Neutrophil (primary cell): ENCODE data around the gene LRRC8A.
A peak's percentile ranks its signal among the peaks of the same experiment; 100 is the strongest.
"Not testable (repeated sequence)": the region's sequence is repeated elsewhere in the genome, so short reads cannot be mapped to it uniquely, and the experiment has no call there.

Experiments
- H3K27ac ChIP-seq: fragments of 200-600 bp; sonication (generic); 2 replicates; pipeline ENCODE4 v1.5.1; 2016; ENCODE audit warnings: mild to moderate bottlenecking, moderate library complexity
- H3K27me3 ChIP-seq: fragments of 200-600 bp; sonication (generic); 2 replicates; pipeline ENCODE4 v1.6.0; 2016; ENCODE audit warnings: mild to moderate bottlenecking
- H3K36me3 ChIP-seq: fragments of 200-600 bp; sonication (generic); 2 replicates; pipeline ENCODE4 v1.5.1; 2017
- H3K4me1 ChIP-seq, 2 experiments: fragments of 200-600 bp in 1 of 2; sonication (generic) in 1 of 2; 1 replicate in 1 of 2; 2 replicates in 1 of 2; pipeline versions ENCODE4 v1.5.1 to v1.6.1; 2013 to 2016; ENCODE audit warnings: low read depth in 1 of 2, low read length in 1 of 2, mild to moderate bottlenecking in 1 of 2, moderate library complexity in 1 of 2; ENCODE audit not compliant: control insufficient read depth in 1 of 2, insufficient read depth in 1 of 2
- H3K4me3 ChIP-seq, 2 experiments: fragments of 200-600 bp in 1 of 2; sonication (generic) in 1 of 2; 1 replicate in 1 of 2; 2 replicates in 1 of 2; pipeline ENCODE4 v1.5.1; 2013 to 2016; ENCODE audit warnings: low read depth in 1 of 2, low read length in 1 of 2, mild to moderate bottlenecking in 1 of 2, moderate library complexity in 1 of 2
- H3K9me3 ChIP-seq: fragments of 200-600 bp; sonication (generic); 2 replicates; pipeline ENCODE4 v1.5.1; 2016
- CTCF ChIP-seq: fragments of 200-600 bp; sonication (generic); IDR thresholded peaks from 2 replicates; pipeline ENCODE4 v1.5.1; 2016; ENCODE audit warnings: antibody characterized with exemption

LRRC8A gene

GRCh38 chr9:128852646-128853045 lies 29.3 kb upstream of the LRRC8A start:
- not testable (repeated sequence) for H3K27ac ChIP-seq, H3K27me3 ChIP-seq, H3K4me3 ChIP-seq, H3K4me1 ChIP-seq, H3K9me3 ChIP-seq, H3K36me3 ChIP-seq

GRCh38 chr9:128854454-128854853 lies 27.5 kb upstream of the LRRC8A start:
- not testable (repeated sequence) for H3K27me3 ChIP-seq, H3K4me1 ChIP-seq, H3K4me3 ChIP-seq, H3K27ac ChIP-seq, H3K9me3 ChIP-seq, H3K36me3 ChIP-seq

- H3K4me1 ChIP-seq, H3K27me3 ChIP-seq, H3K27ac ChIP-seq, H3K9me3 ChIP-seq, H3K36me3 ChIP-seq, H3K4me3 ChIP-seq: not testable (repeated sequence)
Measured at GRCh38 chr9:128858476-128858875, 23.5 kb upstream of the LRRC8A start.

GRCh38 chr9:128860937-128861336 lies 21.0 kb upstream of the LRRC8A start:
- Histone ChIP-seq H3K9me3 (no peaks in the 10 kb centered on the region), H3K27ac (no peak overlapping the region), H3K36me3 (no peaks in the 10 kb centered on the region), H3K4me1 (no peaks in the 10 kb centered on the region), H3K4me3 (no peak overlapping the region), H3K27me3 (no peaks in the 10 kb centered on the region)
- TF ChIP-seq CTCF: no peak

GRCh38 chr9:128861501-128861900 lies 20.4 kb upstream of the LRRC8A start:
- no peak for TF ChIP-seq CTCF
- Histone ChIP-seq H3K4me1 (no peaks in the 10 kb centered on the region), H3K9me3 (no peaks in the 10 kb centered on the region), H3K27ac (no peak overlapping the region), H3K27me3 (no peaks in the 10 kb centered on the region), H3K36me3 (no peaks in the 10 kb centered on the region), H3K4me3 (no peak overlapping the region)

GRCh38 chr9:128862401-128862851 lies 19.5 kb upstream of the LRRC8A start:
- H3K4me3 ChIP-seq: no peak overlapping the region
- H3K36me3 ChIP-seq: no peaks in the 10 kb centered on the region
- H3K27ac ChIP-seq: no peak overlapping the region
- no peaks in the 10 kb centered on the region for H3K4me1 ChIP-seq
- TF ChIP-seq CTCF: no peak
- no peaks in the 10 kb centered on the region for H3K27me3 ChIP-seq
- H3K9me3 ChIP-seq: no peaks in the 10 kb centered on the region

GRCh38 chr9:128863647-128864046 lies 18.3 kb upstream of the LRRC8A start:
- Histone ChIP-seq H3K4me1 (no peaks in the 10 kb centered on the region), H3K9me3 (no peaks in the 10 kb centered on the region), H3K4me3 (no peak overlapping the region), H3K27ac (no peak overlapping the region), H3K27me3 (no peaks in the 10 kb centered on the region), H3K36me3 (no peaks in the 10 kb centered on the region)
- TF ChIP-seq CTCF: peak; percentile 92
